ENCODE data around the gene TENM4. TPM values are rescaled to one million over a fixed set of nuclear protein-coding genes. Genes with fewer than 3 reads are reported as not detected.

TENM4 gene
- polyA plus RNA-seq, 1 donor from 2014 or later, result not detected

GRCh38 chr11:79039122-79039521 is 401.7 kb downstream of the TENM4 start:
- Mint-ChIP-seq H3K4me1 (no peaks in the 10 kb centered on the region), H3K36me3 (no peaks in the 10 kb centered on the region), H3K27ac (no peak overlapping the region), H3K27me3 (peaks cover 8% of the 10 kb centered on the region), H3K4me3 (no peak overlapping the region), H3K9me3 (peaks cover 0 to 2% (median 0%) of the 10 kb centered on the region in 3 donors)

GRCh38 chr11:79035881-79036280 is 404.9 kb downstream of the TENM4 start:
- H3K36me3 Mint-ChIP-seq, result no peaks in the 10 kb centered on the region
- H3K27ac Mint-ChIP-seq, result no peak overlapping the region
- H3K4me3 Mint-ChIP-seq, result peak overlapping the region in 1 of 4 donors; percentile 49
- H3K9me3 Mint-ChIP-seq, result peaks cover 0 to 2% (median 0%) of the 10 kb centered on the region in 3 donors
- no peaks in the 10 kb centered on the region for H3K4me1 Mint-ChIP-seq
- peaks cover 12% of the 10 kb centered on the region for H3K27me3 Mint-ChIP-seq

- Mint-ChIP-seq H3K36me3 (no peaks in the 10 kb centered on the region), H3K4me3 (no peak overlapping the region), H3K4me1 (no peaks in the 10 kb centered on the region), H3K27me3 (peaks cover 22% of the 10 kb centered on the region), H3K9me3 (peaks cover 0 to 2% (median 0%) of the 10 kb centered on the region in 3 donors), H3K27ac (no peak overlapping the region)
Measured at GRCh38 chr11:79033833-79034232, 407.0 kb downstream of the TENM4 start.

- Mint-ChIP-seq H3K9me3 (no peaks in the 10 kb centered on the region), H3K4me1 (peaks cover 3 to 6% (median 5%) of the 10 kb centered on the region in 3 donors), H3K27me3 (peaks cover 43% of the 10 kb centered on the region), H3K27ac (no peak overlapping the region), H3K36me3 (no peaks in the 10 kb centered on the region), H3K4me3 (no peak overlapping the region)
Measured at GRCh38 chr11:79030448-79030847, 410.4 kb downstream of the TENM4 start.

GRCh38 chr11:79028225-79028624 is 412.6 kb downstream of the TENM4 start:
- Mint-ChIP-seq H3K9me3 (no peaks in the 10 kb centered on the region), H3K4me3 (no peak overlapping the region), H3K27ac (no peak overlapping the region), H3K36me3 (no peaks in the 10 kb centered on the region), H3K27me3 (peaks cover 46% of the 10 kb centered on the region), H3K4me1 (peaks cover 3 to 6% (median 5%) of the 10 kb centered on the region in 3 donors)

GRCh38 chr11:79026803-79027445 is 413.9 kb downstream of the TENM4 start:
- Mint-ChIP-seq H3K27ac (no peak overlapping the region), H3K27me3 (peaks cover 48% of the 10 kb centered on the region), H3K4me1 (peaks cover 3 to 6% (median 5%) of the 10 kb centered on the region in 3 donors), H3K36me3 (no peaks in the 10 kb centered on the region), H3K9me3 (no peaks in the 10 kb centered on the region), H3K4me3 (no peak overlapping the region)

GRCh38 chr11:79025622-79026021 is 415.2 kb downstream of the TENM4 start:
- Mint-ChIP-seq H3K27ac (no peak overlapping the region), H3K27me3 (peaks cover 43% of the 10 kb centered on the region), H3K9me3 (no peaks in the 10 kb centered on the region), H3K4me1 (peaks cover 3 to 6% (median 5%) of the 10 kb centered on the region in 3 donors), H3K36me3 (no peaks in the 10 kb centered on the region), H3K4me3 (no peak overlapping the region)

- Mint-ChIP-seq H3K4me1 (peaks cover 3 to 6% (median 5%) of the 10 kb centered on the region in 3 donors), H3K27ac (no peak overlapping the region), H3K36me3 (no peaks in the 10 kb centered on the region), H3K27me3 (peaks cover 42% of the 10 kb centered on the region), H3K9me3 (no peaks in the 10 kb centered on the region), H3K4me3 (no peak overlapping the region)
Measured at GRCh38 chr11:79025097-79025496, 415.7 kb downstream of the TENM4 start.

- no peak overlapping the region for H3K4me3 Mint-ChIP-seq
- H3K36me3 Mint-ChIP-seq, result no peaks in the 10 kb centered on the region
- H3K9me3 Mint-ChIP-seq, result no peaks in the 10 kb centered on the region
- peaks cover 30% of the 10 kb centered on the region for H3K27me3 Mint-ChIP-seq
- H3K27ac Mint-ChIP-seq, result no peak overlapping the region
- peaks cover 3 to 6% (median 5%) of the 10 kb centered on the region in 3 donors for H3K4me1 Mint-ChIP-seq
Measured at GRCh38 chr11:79022265-79022664, 418.6 kb downstream of the TENM4 start.

GRCh38 chr11:79021601-79022000 is 419.2 kb downstream of the TENM4 start:
- Mint-ChIP-seq H3K27ac (no peak overlapping the region), H3K4me3 (no peak overlapping the region), H3K4me1 (peaks cover under 1 to 3% (median 1%) of the 10 kb centered on the region in 3 donors), H3K36me3 (no peaks in the 10 kb centered on the region), H3K9me3 (no peaks in the 10 kb centered on the region), H3K27me3 (peaks cover 24% of the 10 kb centered on the region)

GRCh38 chr11:79019975-79020374 is 420.9 kb downstream of the TENM4 start:
- H3K27me3 Mint-ChIP-seq, result peaks cover 14% of the 10 kb centered on the region
- H3K27ac Mint-ChIP-seq, result no peak overlapping the region
- no peaks in the 10 kb centered on the region for H3K9me3 Mint-ChIP-seq
- H3K4me3 Mint-ChIP-seq, result no peak overlapping the region
- H3K4me1 Mint-ChIP-seq, result no peaks in the 10 kb centered on the region
- H3K36me3 Mint-ChIP-seq, result no peaks in the 10 kb centered on the region

GRCh38 chr11:79019277-79019676 is 421.6 kb downstream of the TENM4 start:
- no peaks in the 10 kb centered on the region for H3K4me1 Mint-ChIP-seq
- peaks cover 14% of the 10 kb centered on the region for H3K27me3 Mint-ChIP-seq
- H3K27ac Mint-ChIP-seq, result no peak overlapping the region

GRCh38 chr11:79018371-79018849 is 422.4 kb downstream of the TENM4 start:
- H3K36me3 Mint-ChIP-seq, result no peaks in the 10 kb centered on the region
- peaks cover 11% of the 10 kb centered on the region for H3K27me3 Mint-ChIP-seq
- no peaks in the 10 kb centered on the region for H3K9me3 Mint-ChIP-seq
- no peak overlapping the region for H3K4me3 Mint-ChIP-seq
- no peaks in the 10 kb centered on the region for H3K4me1 Mint-ChIP-seq
- no peak overlapping the region for H3K27ac Mint-ChIP-seq

More at GRCh38 chr11:79019277-79019676, 421.6 kb downstream of the TENM4 start:
- Mint-ChIP-seq H3K36me3 (no peaks in the 10 kb centered on the region), H3K4me3 (no peak overlapping the region), H3K9me3 (no peaks in the 10 kb centered on the region)

GRCh38 chr11:79017811-79018210 is 423.0 kb downstream of the TENM4 start:
- Mint-ChIP-seq H3K4me3 (no peak overlapping the region), H3K27me3 (peaks cover 13% of the 10 kb centered on the region), H3K36me3 (no peaks in the 10 kb centered on the region), H3K27ac (no peak overlapping the region), H3K9me3 (no peaks in the 10 kb centered on the region), H3K4me1 (no peaks in the 10 kb centered on the region)

GRCh38 chr11:79013509-79013908 is 427.3 kb downstream of the TENM4 start:
- no peaks in the 10 kb centered on the region for H3K36me3 Mint-ChIP-seq
- H3K4me3 Mint-ChIP-seq, result no peak overlapping the region
- H3K4me1 Mint-ChIP-seq, result no peaks in the 10 kb centered on the region
- H3K27ac Mint-ChIP-seq, result no peak overlapping the region
- peaks cover 9% of the 10 kb centered on the region for H3K27me3 Mint-ChIP-seq
- H3K9me3 Mint-ChIP-seq, result peaks cover 0 to 3% (median 1%) of the 10 kb centered on the region in 3 donors

- Mint-ChIP-seq H3K27me3 (peaks cover 9% of the 10 kb centered on the region), H3K9me3 (peaks cover 0 to 3% (median 1%) of the 10 kb centered on the region in 3 donors), H3K4me1 (no peaks in the 10 kb centered on the region), H3K27ac (no peak overlapping the region), H3K36me3 (no peaks in the 10 kb centered on the region), H3K4me3 (no peak overlapping the region)
Measured at GRCh38 chr11:79011357-79011756, 429.5 kb downstream of the TENM4 start.

All from IgD-negative memory B cell (primary cell).